HepG2 (cell line): ENCODE results near the gene CORO1C. TPM values are rescaled to one million over a fixed set of nuclear protein-coding genes. Genes with fewer than 3 reads are reported as not detected.

ENCODE experiments used
- ATAC-seq: fragments of 200-7000 bp; cut with Tn5 transposase; 3 replicates; pipeline ENCODE4 v1.9.1; 2020; ENCODE audit warnings: mild to moderate bottlenecking, moderate library complexity
- BruUV-seq: library from RNA; stranded (reverse); fragments of 400-500 nt; replicated peaks from 2 replicates; lab custom pipeline; 2021; lab: Mats Ljungman, UMichigan
- CTCF ChIA-PET: fragments of 300-600 bp; formaldehyde crosslinking; extraction: SDS; loops from one replicate; lab custom pipeline; 2021; ENCODE audit warnings: low total read pairs, inconsistent platforms, low intra/inter-chr PET ratio; lab: Yijun Ruan, JAX
- POLR2A ChIA-PET: fragments of 350-600 bp; sonication (Branson Sonifier 250); formaldehyde crosslinking; loops from one replicate; lab custom pipeline; 2020; ENCODE audit warnings: antibody characterized with exemption, inconsistent platforms; lab: Yijun Ruan, JAX
- DNase-seq: peaks from one replicate; pipeline ENCODE4 v3.0.0-alpha.2; 2015; ENCODE audit warnings: low spot score
- FAIRE-seq: peaks from 3 replicates; lab custom pipeline; 2011; peaks lifted over from hg19 to GRCh38; lab: Jason Lieb, UNC
- H2AFZ ChIP-seq: one replicate; pipeline ENCODE4 v1.6.1; 2011; ENCODE audit warnings: low read length, inconsistent platforms
- H3K27ac ChIP-seq: fragments of 300-600 bp; 3 replicates; pipeline ENCODE4 v1.8.0; 2011; ENCODE audit warnings: mixed run types, mild to moderate bottlenecking, mixed read lengths, low read length, inconsistent platforms; ENCODE audit not compliant: insufficient read depth; ENCODE audit errors: extremely low read length
- H3K27me3 ChIP-seq, 2 experiments: fragments of 200-600 bp in 1 of 2; 2 replicates in 1 of 2; 3 replicates in 1 of 2; pipeline versions ENCODE4 v1.6.0 to v1.8.0; 2011; ENCODE audit warnings: low read length in 2 of 2, mild to moderate bottlenecking in 2 of 2, moderate library complexity in 2 of 2, inconsistent platforms in 1 of 2; ENCODE audit not compliant: insufficient read depth in 2 of 2, control insufficient read depth in 1 of 2
- H3K36me3 ChIP-seq, 2 experiments: fragments of 200-600 bp in 1 of 2; replicated peaks in 1 of 2; 2 replicates in 1 of 2; 3 replicates in 1 of 2; pipeline versions ENCODE4 v1.5.1 to v1.8.0; 2011; ENCODE audit warnings: low read length in 2 of 2, inconsistent platforms in 1 of 2; ENCODE audit not compliant: insufficient read depth in 2 of 2, control insufficient read depth in 1 of 2
- H3K4me1 ChIP-seq: 2 replicates; pipeline ENCODE4 v1.5.1; 2012; ENCODE audit warnings: low read length, inconsistent platforms; ENCODE audit not compliant: insufficient read depth
- H3K4me2 ChIP-seq: 2 replicates; pipeline ENCODE4 v1.6.0; 2011; ENCODE audit warnings: low read depth, low read length, inconsistent platforms
- H3K4me3 ChIP-seq, 3 experiments: fragments of 200-600 bp in 1 of 3; sonication (generic), shearing (Covaris generic) in 1 of 3; replicated peaks in 1 of 3; 2 replicates each; pipeline ENCODE4 v1.5.1; 2011 to 2016; ENCODE audit warnings: low read length in 3 of 3, inconsistent platforms in 2 of 3, low read depth in 2 of 3, mild to moderate bottlenecking in 2 of 3, control low read depth in 1 of 3, mixed read lengths in 1 of 3; ENCODE audit not compliant: insufficient read depth in 1 of 3
- H3K79me2 ChIP-seq: one replicate; pipeline ENCODE4 v1.6.1; 2011; ENCODE audit warnings: low read length, inconsistent platforms; ENCODE audit not compliant: insufficient read depth
- H3K9ac ChIP-seq: 2 replicates; pipeline ENCODE4 v1.6.0; 2011; ENCODE audit warnings: mild to moderate bottlenecking, low read depth, low read length, inconsistent platforms; ENCODE audit not compliant: insufficient read depth
- H3K9me3 ChIP-seq: 2 replicates; pipeline ENCODE4 v1.5.1; 2012; ENCODE audit warnings: mild to moderate bottlenecking, low read length
- H4K20me1 ChIP-seq: 2 replicates; pipeline ENCODE4 v1.6.0; 2011; ENCODE audit warnings: inconsistent platforms, mild to moderate bottlenecking, low read length, moderate library complexity; ENCODE audit not compliant: insufficient read depth
- CHD4 ChIP-seq: fragments of 200-600 bp; sonication (generic); IDR thresholded peaks from 2 replicates; pipeline ENCODE4 v1.7.0; 2017; ENCODE audit warnings: mild to moderate bottlenecking, low read length, borderline replicate concordance
- SKI ChIP-seq: fragments of 450-650 bp; IDR thresholded peaks from one replicate; pipeline ENCODE4 v1.6.1; 2018; ENCODE audit warnings: mild to moderate bottlenecking; ENCODE audit not compliant: partially characterized antibody
- XRCC5 ChIP-seq: fragments of 200-400 bp; formaldehyde crosslinking; optimal IDR thresholded peaks from 2 replicates; pipeline ENCODE3; 2017; ENCODE audit warnings: mild to moderate bottlenecking, low read length
- ZNF383 ChIP-seq: sonication (generic); formaldehyde crosslinking; IDR thresholded peaks from 2 replicates; pipeline ENCODE4 v1.4.0; 2020; ENCODE audit warnings: missing genetic modification reagents, mild to moderate bottlenecking, borderline replicate concordance
- ZNF496 ChIP-seq: sonication (generic); formaldehyde crosslinking; IDR thresholded peaks from 2 replicates; pipeline ENCODE4 v1.8.1; 2023; ENCODE audit warnings: mild to moderate bottlenecking, moderate library complexity, missing genetic modification reagents; ENCODE audit not compliant: insufficient replicate concordance
- ZNF546 ChIP-seq: sonication (generic); formaldehyde crosslinking; conservative IDR thresholded peaks from 2 replicates; pipeline ENCODE4 v1.8.1; 2023; ENCODE audit warnings: mild to moderate bottlenecking, missing genetic modification reagents
- ZSCAN9 ChIP-seq: IDR thresholded peaks from 2 replicates; pipeline ENCODE4 v1.6.1; 2016; ENCODE audit warnings: borderline replicate concordance
- WGBS: methylation state at CpG from one replicate; pipeline ENCODE4 v1.1.6; 2017; ENCODE audit warnings: low lambda C conversion rate; 5-methylcytosine and 5-hydroxymethylcytosine counted together
- in situ Hi-C: cut with HindIII; loops from 2 replicates; pipeline ENCODE4 v1.10.0; 2017; ENCODE audit warnings: low pct_unique_long_range_greater_than_20kb; ENCODE audit not compliant: extremely low pct_ligation_motif_present
- intact Hi-C: fragments of 100-400 bp; cut with micrococcal nuclease; formaldehyde crosslinking; loops from one replicate; pipeline ENCODE4 v1.10.0; 2022; ENCODE audit not compliant: unreplicated experiment
- polyA plus RNA-seq, 8 experiments: library from polyadenylated mRNA; depleted of rRNA in 3 of 8; stranded (reverse) in 7 of 8; unstranded in 1 of 8; fragments of >200 nt; fragmentation: Illumina TruSeq in 4 of 8; extraction: Trizol in 4 of 8; gene quantifications; 2 replicates each; pipeline versions ENCODE4 v1.2.1 to v1.2.3, GENCODE V29; 2011 to 2016; ENCODE audit warnings: low read depth in 4 of 8, missing spikeins in 1 of 8, mixed read lengths in 1 of 8; ENCODE audit not compliant: insufficient read depth in 1 of 8
- total RNA-seq, 5 experiments: library from RNA; depleted of rRNA; stranded (reverse); fragments of >200 nt; fragmentation: Illumina TruSeq; extraction: Trizol; gene quantifications; 2 replicates each; pipeline ENCODE4 v1.2.3, GENCODE V29; 2016; ENCODE audit warnings: low read depth in 1 of 5
- TF ChIP-seq, protein P1 (sequence below): sonication (generic); formaldehyde crosslinking; IDR thresholded peaks from 2 replicates; pipeline ENCODE4 v1.5.1; 2020; ENCODE audit warnings: missing genetic modification reagents, mild to moderate bottlenecking, borderline replicate concordance
- TF ChIP-seq, protein P2 (sequence below), 2 experiments: sonication (generic) in 1 of 2; formaldehyde crosslinking in 1 of 2; IDR thresholded peaks; 2 replicates each; pipeline versions ENCODE4 v1.4.0 to v1.6.1; 2018 to 2020; ENCODE audit warnings: missing genetic modification reagents in 2 of 2, borderline replicate concordance in 1 of 2, low read depth in 1 of 2, mild to moderate bottlenecking in 1 of 2, missing biosample characterization in 1 of 2

Gene CORO1C
- total and polyA plus RNA-seq, 2 of the 13 experiments (the other 11 are each of a cell fraction or from before 2014, with no cell fraction given): 73.7 to 131 TPM

DNA sequence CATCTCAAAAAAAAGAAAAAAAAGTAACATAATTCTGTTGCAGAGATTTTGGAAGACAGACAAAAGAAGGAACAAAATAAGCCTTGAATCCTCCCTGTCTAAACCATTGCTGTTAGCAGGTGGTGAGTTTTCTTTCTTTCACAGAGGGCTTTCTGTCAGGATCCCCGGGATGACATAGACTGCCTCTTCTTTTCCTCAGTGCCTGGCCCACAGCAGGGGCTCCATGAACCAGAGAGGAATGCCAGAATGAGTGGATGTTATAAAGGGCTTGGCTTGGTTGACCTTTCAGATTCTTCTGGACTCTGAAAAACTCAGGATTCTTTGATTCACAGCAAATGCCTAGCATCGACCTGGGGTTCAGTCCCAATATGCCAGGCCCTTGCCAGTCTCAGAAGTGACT is 45.8 kb upstream of the CORO1C start:
- no peak overlapping the region for H3K4me2 ChIP-seq
- no peaks in the 10 kb centered on the region for H4K20me1 ChIP-seq
- ChIA-PET POLR2A (no interaction called here), CTCF (no interaction called here)
- H3K27me3 ChIP-seq: no peaks in the 10 kb centered on the region
- DNase-seq (no peak), ATAC-seq (no peak), FAIRE-seq (no peak)
- peaks cover 35% of the 10 kb centered on the region for H3K4me1 ChIP-seq
- no peak overlapping the region for H3K9ac ChIP-seq
- intact Hi-C loops: no loop called here
- H3K27ac ChIP-seq: no peak overlapping the region
- no peaks in the 10 kb centered on the region for H3K36me3 ChIP-seq
- H2AFZ ChIP-seq: no peak overlapping the region
- H3K9me3 ChIP-seq: no peaks in the 10 kb centered on the region
- no peak overlapping the region for H3K4me3 ChIP-seq
- TF ChIP-seq XRCC5: no peak
- TF ChIP-seq, protein P1, sequence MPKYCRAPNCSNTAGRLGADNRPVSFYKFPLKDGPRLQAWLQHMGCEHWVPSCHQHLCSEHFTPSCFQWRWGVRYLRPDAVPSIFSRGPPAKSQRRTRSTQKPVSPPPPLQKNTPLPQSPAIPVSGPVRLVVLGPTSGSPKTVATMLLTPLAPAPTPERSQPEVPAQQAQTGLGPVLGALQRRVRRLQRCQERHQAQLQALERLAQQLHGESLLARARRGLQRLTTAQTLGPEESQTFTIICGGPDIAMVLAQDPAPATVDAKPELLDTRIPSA (CRISPR knock-in tag): no peak
- TF ChIP-seq, protein P2, sequence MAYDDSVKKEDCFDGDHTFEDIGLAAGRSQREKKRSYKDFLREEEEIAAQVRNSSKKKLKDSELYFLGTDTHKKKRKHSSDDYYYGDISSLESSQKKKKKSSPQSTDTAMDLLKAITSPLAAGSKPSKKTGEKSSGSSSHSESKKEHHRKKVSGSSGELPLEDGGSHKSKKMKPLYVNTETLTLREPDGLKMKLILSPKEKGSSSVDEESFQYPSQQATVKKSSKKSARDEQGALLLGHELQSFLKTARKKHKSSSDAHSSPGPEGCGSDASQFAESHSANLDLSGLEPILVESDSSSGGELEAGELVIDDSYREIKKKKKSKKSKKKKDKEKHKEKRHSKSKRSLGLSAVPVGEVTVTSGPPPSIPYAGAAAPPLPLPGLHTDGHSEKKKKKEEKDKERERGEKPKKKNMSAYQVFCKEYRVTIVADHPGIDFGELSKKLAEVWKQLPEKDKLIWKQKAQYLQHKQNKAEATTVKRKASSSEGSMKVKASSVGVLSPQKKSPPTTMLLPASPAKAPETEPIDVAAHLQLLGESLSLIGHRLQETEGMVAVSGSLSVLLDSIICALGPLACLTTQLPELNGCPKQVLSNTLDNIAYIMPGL (CRISPR knock-in tag; IDR thresholded peaks at IDR 0.05; ENCODE audit: borderline replicate concordance in 1 of 2, low read depth in 1 of 2): no peak
- TF ChIP-seq ZNF546 (CRISPR knock-in tag): no peak
- TF ChIP-seq ZNF496 (CRISPR knock-in tag): no peak
- no peak for TF ChIP-seq ZSCAN9
- no peak for TF ChIP-seq ZNF383
- TF ChIP-seq CHD4: no peak
- TF ChIP-seq SKI: no peak
- BruUV-seq: no TSS peak
- in situ Hi-C loops: no loop called here
- WGBS: 0% methylated on average over 2 of the region's 2 CpGs
- no peaks in the 10 kb centered on the region for H3K79me2 ChIP-seq
